Osteoblast (primary cell): ENCODE measurements around the gene NR5A1. TPM values are rescaled to one million over a fixed set of nuclear protein-coding genes. Genes with fewer than 3 reads are reported as not detected.

Experiments
- DNase-seq: peaks from one replicate; pipeline ENCODE4 v3.0.0; 2011; ENCODE audit warnings: low spot score, mixed read lengths; ENCODE audit not compliant: insufficient read length; ENCODE audit errors: missing footprints
- H2AFZ ChIP-seq: 2 replicates; pipeline ENCODE4 v1.6.0; 2011; ENCODE audit warnings: mild to moderate bottlenecking, low read length
- H3K27ac ChIP-seq: 2 replicates; pipeline ENCODE4 v1.5.1; 2011; ENCODE audit warnings: mild to moderate bottlenecking, low read depth, low read length, moderate library complexity
- H3K27me3 ChIP-seq: 2 replicates; pipeline ENCODE4 v1.6.0; 2012; ENCODE audit warnings: mild to moderate bottlenecking, control low read depth, inconsistent platforms, low read length, moderate library complexity; ENCODE audit not compliant: insufficient read depth
- H3K36me3 ChIP-seq: 2 replicates; pipeline ENCODE4 v1.5.1; 2011; ENCODE audit warnings: mild to moderate bottlenecking, low read length, control low read depth, moderate library complexity; ENCODE audit not compliant: insufficient read depth
- H3K4me1 ChIP-seq: 2 replicates; pipeline ENCODE4 v1.5.1; 2011; ENCODE audit warnings: mild to moderate bottlenecking, low read length, control low read depth, moderate library complexity; ENCODE audit not compliant: insufficient read depth
- H3K4me2 ChIP-seq: 2 replicates; pipeline ENCODE4 v1.6.0; 2011; ENCODE audit warnings: mild to moderate bottlenecking, low read length; ENCODE audit not compliant: insufficient read depth
- H3K4me3 ChIP-seq: fragments of 200-600 bp; sonication (generic); 3 replicates; pipeline ENCODE4 v1.5.1; 2012; ENCODE audit warnings: mild to moderate bottlenecking, low read length, inconsistent platforms; ENCODE audit not compliant: insufficient read depth
- H3K79me2 ChIP-seq: 2 replicates; pipeline ENCODE4 v1.6.0; 2012; ENCODE audit warnings: mild to moderate bottlenecking, low read length, control low read depth, inconsistent platforms; ENCODE audit not compliant: insufficient read depth
- H3K9me3 ChIP-seq: 2 replicates; pipeline ENCODE4 v1.5.1; 2011; ENCODE audit warnings: low read depth, low read length, control low read depth
- H4K20me1 ChIP-seq: 2 replicates; pipeline ENCODE4 v1.6.0; 2012; ENCODE audit warnings: mild to moderate bottlenecking, low read length, control low read depth; ENCODE audit not compliant: insufficient read depth
- total RNA-seq: library from RNA; depleted of rRNA; stranded (reverse); fragments of >200 nt; gene quantifications from 2 replicates; pipeline ENCODE4 v1.2.3, GENCODE V29; 2012
- TF ChIP-seq, protein P1 (sequence below): IDR thresholded peaks from 2 replicates; pipeline ENCODE4 v1.5.1; 2011; ENCODE audit warnings: mild to moderate bottlenecking, low read depth, low read length, moderate library complexity; ENCODE audit errors: extremely low read depth

Gene NR5A1
- total RNA-seq, 1 donor, result not detected

DNA sequence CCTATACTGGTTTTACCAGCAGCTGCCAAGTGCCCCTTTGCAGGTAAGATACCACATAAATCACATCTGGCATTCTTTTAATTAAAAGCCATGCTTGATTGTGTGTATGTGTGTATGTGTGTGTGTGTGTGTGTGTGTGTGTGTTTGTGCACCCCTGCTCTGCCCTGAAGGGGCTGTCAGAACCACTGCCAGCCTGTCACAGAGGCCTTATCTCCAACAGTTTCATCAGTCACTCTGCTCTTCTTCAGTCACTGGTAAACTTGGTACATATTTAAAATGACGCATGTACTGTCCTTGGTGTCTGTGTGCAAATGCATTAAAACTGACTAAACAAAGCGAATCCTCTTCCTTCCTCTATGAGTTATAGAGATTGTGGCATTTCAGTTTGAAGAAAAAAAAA, 19.0 kb upstream of the NR5A1 start:
- Histone ChIP-seq H3K27ac (no peak overlapping the region), H3K4me2 (no peak overlapping the region), H3K4me3 (no peak overlapping the region), H3K36me3 (no peaks in the 10 kb centered on the region), H3K79me2 (no peaks in the 10 kb centered on the region), H3K9me3 (no peaks in the 10 kb centered on the region), H3K4me1 (no peaks in the 10 kb centered on the region), H4K20me1 (no peaks in the 10 kb centered on the region), H2AFZ (no peak overlapping the region), H3K27me3 (peaks cover 16% of the 10 kb centered on the region)
- DNase-seq, result no peak
- TF ChIP-seq, protein P1, sequence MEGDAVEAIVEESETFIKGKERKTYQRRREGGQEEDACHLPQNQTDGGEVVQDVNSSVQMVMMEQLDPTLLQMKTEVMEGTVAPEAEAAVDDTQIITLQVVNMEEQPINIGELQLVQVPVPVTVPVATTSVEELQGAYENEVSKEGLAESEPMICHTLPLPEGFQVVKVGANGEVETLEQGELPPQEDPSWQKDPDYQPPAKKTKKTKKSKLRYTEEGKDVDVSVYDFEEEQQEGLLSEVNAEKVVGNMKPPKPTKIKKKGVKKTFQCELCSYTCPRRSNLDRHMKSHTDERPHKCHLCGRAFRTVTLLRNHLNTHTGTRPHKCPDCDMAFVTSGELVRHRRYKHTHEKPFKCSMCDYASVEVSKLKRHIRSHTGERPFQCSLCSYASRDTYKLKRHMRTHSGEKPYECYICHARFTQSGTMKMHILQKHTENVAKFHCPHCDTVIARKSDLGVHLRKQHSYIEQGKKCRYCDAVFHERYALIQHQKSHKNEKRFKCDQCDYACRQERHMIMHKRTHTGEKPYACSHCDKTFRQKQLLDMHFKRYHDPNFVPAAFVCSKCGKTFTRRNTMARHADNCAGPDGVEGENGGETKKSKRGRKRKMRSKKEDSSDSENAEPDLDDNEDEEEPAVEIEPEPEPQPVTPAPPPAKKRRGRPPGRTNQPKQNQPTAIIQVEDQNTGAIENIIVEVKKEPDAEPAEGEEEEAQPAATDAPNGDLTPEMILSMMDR, result no peak

DNA sequence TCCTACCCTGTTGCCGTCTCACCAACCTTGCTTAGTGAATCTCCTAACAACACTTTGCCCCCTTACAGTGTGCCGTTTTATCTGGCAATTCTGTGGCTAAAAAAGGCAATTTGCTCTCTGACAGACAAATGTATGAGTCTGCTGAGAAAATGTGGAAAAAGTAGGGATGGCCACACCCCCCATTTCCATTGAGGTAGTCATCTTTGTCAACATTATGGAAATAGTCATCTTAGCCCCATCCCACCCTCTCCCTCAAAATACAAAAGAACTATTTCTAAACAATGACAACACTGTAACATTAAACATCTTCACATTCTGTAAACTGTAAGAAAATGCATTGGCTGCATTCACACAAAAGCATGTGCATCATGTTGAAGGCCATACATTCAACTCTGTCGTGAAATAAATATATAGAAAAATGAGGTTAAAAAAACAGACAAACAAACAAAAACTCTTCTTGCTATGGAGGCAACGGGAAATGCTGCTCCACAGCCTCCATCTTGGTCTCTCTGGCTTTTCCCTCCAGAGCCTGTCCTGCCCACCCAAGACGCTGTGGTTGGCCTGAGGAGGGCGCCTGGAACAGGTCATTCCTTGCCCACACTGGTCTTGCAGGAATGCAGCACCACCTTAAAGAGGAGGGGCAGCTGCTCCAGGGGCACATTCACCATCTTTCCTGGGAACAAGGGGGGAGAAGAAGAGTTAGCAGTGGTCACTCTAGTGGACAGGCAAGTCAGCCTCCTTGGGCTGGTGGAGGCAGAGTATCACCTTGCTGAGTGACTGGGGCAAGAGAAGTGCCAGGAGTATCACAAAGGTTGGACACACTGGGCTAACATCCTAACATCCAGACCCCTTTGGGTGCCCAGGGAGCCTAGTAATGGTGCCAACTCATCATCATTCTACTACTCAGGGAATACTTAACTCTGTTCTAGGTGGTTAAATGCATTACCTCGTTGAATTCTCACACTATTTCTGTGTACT, 15.2 kb upstream of the NR5A1 start:
- DNase-seq, result no peak
- Histone ChIP-seq H3K4me2 (no peak overlapping the region), H3K36me3 (no peaks in the 10 kb centered on the region), H3K27ac (no peak overlapping the region), H3K79me2 (no peaks in the 10 kb centered on the region), H3K9me3 (no peaks in the 10 kb centered on the region), H4K20me1 (no peaks in the 10 kb centered on the region), H3K27me3 (peaks cover 22% of the 10 kb centered on the region), H2AFZ (no peak overlapping the region), H3K4me3 (no peak overlapping the region), H3K4me1 (no peaks in the 10 kb centered on the region)
- TF ChIP-seq, protein P1, result no peak

DNA sequence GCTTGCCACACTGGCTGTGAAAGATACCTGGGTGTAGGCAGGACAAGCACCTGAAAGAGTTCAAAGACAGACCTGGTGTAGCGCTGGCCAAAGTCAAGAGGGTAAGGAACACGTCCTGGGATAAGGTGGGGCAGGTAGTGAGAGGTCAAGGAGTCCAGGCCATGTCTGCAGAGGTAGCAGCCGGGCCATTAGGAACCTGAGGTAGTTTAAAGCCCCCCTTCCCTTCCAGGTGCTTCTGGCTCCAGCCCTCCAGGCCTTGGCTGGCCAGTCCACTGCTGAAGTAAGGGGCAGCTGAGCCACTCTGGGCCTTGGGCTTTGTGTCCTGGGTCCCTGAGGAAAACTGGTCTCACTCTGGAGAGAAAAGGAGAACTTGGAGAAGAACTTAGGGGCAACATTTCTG, 13.9 kb upstream of the NR5A1 start:
- no peak for DNase-seq
- no peak overlapping the region for H2AFZ ChIP-seq

DNA sequence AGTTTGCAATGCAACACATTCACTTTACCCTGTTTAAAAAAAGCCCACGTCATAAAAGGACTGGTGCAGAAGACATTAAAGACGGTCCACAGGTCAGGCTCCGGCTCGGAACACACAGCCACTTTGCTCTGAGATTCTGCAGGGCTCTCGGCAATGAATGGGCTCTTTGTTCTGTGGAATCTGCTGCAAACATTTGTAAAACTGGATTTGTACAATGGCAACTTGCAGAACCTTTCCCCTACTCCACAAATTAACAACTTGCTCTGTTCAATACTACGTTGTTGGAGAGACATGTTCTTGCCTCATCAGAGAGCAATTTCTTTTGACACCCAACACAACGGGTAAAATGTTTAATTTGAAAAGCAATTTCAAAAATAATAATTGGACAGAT, 13.0 kb upstream of the NR5A1 start:
- no peak for DNase-seq
- H3K4me3 ChIP-seq, result no peak overlapping the region
- H4K20me1 ChIP-seq, result no peaks in the 10 kb centered on the region
- H3K4me1 ChIP-seq, result no peaks in the 10 kb centered on the region
- TF ChIP-seq, protein P1, result no peak
- H3K36me3 ChIP-seq, result no peaks in the 10 kb centered on the region
- no peak overlapping the region for H3K4me2 ChIP-seq
- no peak overlapping the region for H2AFZ ChIP-seq
- H3K27me3 ChIP-seq, result peaks cover 38% of the 10 kb centered on the region
- H3K9me3 ChIP-seq, result no peaks in the 10 kb centered on the region
- H3K27ac ChIP-seq, result no peak overlapping the region
- no peaks in the 10 kb centered on the region for H3K79me2 ChIP-seq

More for the DNA sequence above, 13.9 kb upstream of the NR5A1 start:
- no peak overlapping the region for H3K27ac ChIP-seq
- no peak overlapping the region for H3K4me2 ChIP-seq
- H3K4me3 ChIP-seq, result no peak overlapping the region
- H3K4me1 ChIP-seq, result no peaks in the 10 kb centered on the region
- H3K36me3 ChIP-seq, result no peaks in the 10 kb centered on the region
- H3K27me3 ChIP-seq, result peaks cover 32% of the 10 kb centered on the region
- H3K9me3 ChIP-seq, result no peaks in the 10 kb centered on the region
- TF ChIP-seq, protein P1, result no peak
- no peaks in the 10 kb centered on the region for H3K79me2 ChIP-seq
- H4K20me1 ChIP-seq, result no peaks in the 10 kb centered on the region
